CD4-positive, alpha-beta T cell treated with Interleukin-21 for 1 hour (primary cell): Measurements from ENCODE around the gene GPR176.

ENCODE experiments used
- DNase-seq: peaks from one replicate; pipeline ENCODE4 v3.0.0-alpha.2; 2020

Gene GPR176

DNA sequence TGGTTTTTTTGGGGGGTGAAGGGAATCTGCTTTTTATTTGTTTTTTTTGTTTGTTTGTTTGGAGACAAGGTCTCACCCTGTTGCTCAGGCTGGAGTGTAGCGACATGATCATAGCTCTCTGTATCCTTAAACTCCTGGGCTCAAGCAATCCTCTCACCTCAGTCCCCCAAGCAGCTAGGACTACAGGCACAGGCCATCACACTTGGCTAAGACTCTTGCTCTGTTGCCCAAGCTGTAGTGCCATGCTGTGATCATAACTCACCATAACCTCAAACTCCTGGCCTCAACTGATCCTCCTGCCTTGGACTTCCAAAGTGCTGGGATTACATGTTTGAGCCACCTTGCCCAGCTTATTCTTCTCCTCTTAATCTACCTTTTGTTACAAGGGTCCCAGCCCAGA lies 31.8 kb downstream of the GPR176 start:
- no peak for DNase-seq

DNA sequence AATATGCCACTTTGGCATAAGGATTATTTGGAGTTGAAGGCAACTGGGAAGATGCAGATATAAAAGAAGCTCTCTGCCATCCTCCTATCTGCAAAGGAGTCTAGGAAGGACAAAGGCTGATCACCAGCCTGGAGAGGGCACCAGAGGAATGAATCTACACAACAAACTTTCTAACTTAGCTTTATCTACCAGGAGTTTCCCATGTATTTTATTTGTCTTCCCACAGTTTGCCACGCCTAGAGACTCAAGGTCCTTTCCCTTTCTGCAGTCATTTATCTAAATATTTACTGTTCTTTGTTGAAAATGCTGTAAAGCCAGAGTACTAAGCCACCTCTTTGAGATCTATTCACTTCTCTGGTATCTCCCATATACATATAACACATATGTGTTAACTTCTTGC lies 32.2 kb downstream of the GPR176 start:
- DNase-seq: no peak

DNA sequence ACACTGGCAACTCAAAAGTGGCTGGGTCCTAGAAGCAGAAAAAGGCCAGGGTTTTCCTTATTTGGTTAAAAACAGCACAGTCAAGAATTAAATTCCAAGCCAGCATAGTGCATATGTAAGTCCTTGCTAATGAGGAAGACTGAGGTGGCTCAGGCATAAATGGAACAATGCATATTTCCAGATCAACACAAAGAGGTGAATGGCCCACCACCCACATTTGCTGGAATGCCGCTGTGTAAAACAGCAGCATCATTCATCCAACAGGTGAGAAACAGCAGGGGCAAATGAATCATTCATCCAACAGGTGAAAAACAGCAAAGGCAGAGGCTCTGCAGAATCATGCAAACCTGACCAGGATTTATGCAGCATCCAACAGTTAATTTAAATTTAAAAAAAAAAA lies 32.9 kb downstream of the GPR176 start:
- no peak for DNase-seq

DNA sequence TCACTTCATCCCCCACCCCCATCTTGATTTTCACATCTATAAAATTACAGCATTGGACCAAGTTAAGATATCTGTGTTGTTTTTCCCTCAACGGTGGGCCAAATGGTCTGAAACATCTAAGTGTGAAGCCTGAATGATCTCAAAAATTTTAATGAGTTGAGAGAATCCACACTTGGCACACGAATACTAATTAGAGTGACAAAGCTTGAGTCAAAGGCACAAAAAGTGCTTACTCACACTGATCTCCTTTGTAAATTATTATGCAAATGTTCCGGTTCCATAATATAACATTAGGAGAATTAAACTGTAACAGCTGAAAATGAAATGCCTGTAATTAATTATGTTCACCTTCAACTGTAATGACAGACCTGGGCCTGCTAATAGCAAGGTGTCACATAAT lies 33.6 kb downstream of the GPR176 start:
- DNase-seq: no peak

DNA sequence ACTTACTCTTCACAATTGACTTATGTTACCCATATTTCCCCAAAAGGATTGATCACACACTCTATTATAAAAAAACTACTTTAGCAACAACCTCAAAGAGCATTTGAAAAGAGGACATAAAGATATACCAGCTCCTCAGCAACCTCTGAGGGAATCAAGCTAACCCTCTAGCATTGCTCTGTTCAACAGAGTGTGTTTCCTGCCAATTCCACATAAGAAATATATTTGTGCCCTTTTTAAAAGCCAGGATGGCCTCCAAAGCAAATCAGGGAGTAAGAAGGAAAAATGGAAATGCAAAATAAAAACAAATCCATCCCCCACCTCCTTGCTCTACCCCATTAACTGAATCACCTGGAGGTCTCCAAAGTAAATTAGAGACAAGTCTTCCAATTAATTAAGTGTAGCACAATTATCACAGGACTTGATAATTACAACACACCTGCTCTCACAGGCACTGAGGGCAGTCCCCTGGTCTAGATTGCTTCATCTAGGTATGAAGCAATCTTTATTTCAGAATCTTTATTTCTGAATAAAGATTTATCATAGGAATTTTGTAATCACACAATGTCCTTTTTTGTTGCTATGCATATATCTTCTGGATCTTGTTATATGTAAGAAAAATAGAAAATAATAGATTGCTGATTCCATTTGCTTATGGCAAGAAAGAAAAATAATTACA lies 34.8 kb downstream of the GPR176 start:
- no peak for DNase-seq

- no peak for DNase-seq
Measured at GRCh38 chr15:39884351-39884750, 35.7 kb downstream of the GPR176 start.

DNA sequence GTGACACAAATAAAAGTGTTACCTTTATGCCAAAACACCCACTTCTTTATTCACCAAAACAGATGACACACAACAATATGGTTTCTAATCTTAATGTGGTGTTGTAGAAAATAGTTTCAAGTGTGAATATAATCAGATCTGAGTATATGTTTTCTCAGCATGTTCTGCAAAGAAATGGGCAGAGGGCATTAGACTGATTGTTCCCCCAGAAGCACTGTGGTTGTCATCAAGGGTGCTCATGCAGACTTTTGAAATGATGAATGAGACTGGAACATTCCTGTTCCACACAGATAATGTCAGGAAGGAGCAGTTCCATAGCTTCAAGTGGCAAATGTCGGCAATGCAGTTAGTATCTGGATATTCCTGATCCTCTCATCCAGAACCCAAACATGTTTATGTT lies 37.5 kb downstream of the GPR176 start:
- DNase-seq: no peak

DNA sequence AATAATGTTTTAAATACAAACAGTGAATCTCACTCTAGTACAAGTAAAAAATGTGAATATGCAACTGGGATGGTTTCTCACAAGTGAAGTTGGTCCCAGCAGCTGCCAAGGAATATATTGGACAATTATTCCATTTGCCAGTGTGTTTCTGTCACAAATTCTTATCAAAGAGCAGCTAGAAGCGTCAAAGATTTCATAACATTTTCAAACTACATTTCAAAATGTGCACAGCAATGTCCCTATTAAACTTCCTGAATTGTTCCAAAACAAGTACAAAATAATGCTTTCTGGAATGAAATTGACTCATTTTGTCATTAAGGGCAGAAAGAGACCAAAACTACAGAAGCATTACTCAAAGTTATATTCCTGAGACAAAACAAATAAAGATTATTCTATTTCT lies 38.3 kb downstream of the GPR176 start:
- no peak for DNase-seq

- DNase-seq: no peak
Measured at GRCh38 chr15:39880718-39881387, 39.2 kb downstream of the GPR176 start.

DNA sequence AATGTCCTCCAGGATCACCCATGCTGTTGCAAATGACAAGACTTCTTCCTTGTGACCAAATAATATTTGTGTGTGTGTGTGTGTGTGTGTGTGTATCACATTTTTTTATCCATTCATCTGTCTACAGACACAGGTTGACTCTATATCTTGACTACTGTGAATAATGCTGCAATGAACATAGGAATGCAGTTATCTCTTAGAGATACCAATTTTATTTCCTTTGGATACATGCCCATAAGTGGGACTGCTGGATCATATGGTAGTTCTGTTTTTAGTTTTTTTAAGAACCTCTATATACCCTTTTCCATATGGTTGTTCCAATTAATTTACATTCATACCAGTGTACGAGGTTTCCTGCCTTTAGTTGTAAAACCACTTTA lies 41.7 kb downstream of the GPR176 start:
- no peak for DNase-seq

DNA sequence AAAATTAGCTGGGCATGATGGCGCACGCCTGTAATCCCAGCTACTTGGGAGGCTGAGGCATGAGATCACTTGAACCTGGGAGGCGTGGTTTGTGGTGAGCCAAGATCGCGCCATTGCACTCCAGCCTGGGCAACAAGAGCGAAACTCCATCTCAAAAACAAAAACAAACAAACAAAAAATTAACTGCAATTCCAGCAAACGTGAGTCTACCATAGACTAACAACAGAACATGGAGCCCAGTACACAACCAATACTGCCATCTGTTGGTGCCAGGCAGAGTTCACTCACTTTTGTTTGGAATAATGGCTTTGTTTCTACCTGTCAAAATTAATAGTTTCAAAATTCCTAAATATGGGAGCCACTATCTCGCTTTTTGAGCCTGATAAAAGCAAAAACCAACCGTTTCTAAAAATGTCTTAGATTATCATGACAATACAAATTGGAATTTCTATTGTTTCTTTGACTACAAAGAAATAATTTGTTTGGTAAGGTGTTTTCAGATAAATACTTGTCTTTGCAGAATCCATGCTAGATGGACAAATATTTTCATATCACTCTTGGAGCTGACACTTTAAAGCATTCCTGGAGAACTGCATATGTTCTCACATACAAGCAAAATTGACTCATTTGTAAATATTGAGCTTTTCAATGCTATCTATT lies 45.0 kb downstream of the GPR176 start:
- DNase-seq: peak; percentile 35

- DNase-seq: no peak
Measured at GRCh38 chr15:39873978-39874377, 46.1 kb downstream of the GPR176 start.

- DNase-seq: no peak
Measured at GRCh38 chr15:39870537-39870936, 49.5 kb downstream of the GPR176 start.

DNA sequence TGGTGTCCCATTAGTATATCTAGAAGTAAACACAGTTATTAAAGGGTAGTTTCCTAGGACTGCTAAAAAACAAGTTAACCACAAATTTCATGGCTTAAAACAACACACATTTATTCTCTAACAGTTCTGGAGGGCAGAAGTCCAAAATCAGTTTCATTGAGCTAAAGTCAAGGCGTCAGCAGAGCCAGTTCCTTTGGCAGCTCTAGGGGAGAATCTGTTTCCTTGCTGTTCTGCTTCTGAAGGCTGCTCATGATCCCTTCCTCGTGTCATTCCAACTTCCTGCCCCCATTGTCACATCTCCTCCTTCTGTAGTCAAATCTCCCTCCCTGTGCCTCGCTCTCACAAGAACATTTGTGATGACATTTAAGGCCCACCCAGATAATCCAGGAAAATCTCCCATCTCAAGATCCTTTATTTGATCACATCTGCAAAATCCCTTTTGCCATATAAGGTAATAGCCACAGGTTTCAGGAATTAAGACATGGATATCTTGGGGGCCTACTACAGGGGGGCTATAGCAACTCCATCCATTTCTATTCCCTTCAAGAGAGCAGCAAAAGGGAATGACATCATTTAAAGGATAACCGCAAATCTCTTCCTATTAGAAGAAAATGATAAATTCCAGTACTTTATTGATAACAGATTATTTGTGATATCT lies 50.1 kb downstream of the GPR176 start:
- no peak for DNase-seq

DNA sequence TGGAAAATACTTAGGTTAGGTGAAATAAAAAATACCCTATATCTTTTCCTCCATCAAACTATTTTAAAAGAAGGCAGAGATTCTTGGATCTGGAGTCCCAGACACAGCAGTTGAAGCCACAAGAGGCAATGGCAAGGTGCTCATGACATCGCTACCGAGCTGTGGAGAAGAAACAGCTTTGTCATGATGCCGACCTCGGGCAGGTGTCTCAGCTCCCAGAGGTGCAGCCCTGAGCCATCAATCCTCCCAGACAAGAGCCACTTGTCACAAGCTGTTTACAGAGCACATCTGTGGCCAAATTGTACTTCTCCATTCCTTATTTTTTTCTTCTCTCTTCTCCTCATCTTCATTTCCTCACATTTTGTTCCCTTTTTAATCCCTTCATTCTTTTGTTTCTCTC lies 50.8 kb downstream of the GPR176 start:
- DNase-seq: no peak

DNA sequence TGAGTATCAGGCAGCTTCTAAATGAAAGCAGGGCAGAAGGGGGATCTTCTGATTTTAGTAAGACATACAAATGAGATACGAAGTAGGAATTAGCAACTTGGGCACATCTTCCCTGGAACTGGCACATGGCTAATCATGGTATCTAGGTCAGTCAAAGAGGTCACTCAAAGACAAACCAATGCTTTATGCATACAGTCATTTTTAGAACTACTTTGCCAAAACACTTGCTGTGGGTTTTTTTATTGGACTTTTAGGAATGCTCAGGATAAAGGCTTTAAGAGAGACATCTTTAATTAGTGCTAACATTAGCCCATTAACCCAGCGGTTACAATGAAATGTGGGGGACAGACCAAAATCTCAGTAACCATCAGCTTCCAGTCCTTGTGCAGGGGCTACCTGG lies 51.7 kb downstream of the GPR176 start:
- no peak for DNase-seq

GRCh38 chr15:39864116-39864515 lies 56.0 kb downstream of the GPR176 start:
- no peak for DNase-seq

DNA sequence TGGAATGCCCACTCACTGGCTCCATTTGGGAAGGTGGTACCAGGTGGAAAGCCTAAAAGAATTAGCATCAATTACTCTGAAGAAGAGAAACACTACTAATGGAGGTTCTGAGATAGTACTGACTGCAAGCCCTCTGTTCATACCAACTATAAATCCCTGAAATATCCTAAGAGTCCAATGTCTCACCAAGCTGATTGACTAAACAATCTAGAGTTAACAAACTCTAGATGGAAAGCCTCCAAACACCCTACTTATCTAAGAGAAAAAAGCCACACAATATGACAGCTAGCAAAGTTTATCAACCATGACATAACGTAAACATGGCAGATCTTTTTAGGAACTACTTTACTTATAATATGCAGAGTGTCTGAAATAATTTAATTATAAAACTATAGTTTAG lies 59.2 kb downstream of the GPR176 start:
- no peak for DNase-seq

DNA sequence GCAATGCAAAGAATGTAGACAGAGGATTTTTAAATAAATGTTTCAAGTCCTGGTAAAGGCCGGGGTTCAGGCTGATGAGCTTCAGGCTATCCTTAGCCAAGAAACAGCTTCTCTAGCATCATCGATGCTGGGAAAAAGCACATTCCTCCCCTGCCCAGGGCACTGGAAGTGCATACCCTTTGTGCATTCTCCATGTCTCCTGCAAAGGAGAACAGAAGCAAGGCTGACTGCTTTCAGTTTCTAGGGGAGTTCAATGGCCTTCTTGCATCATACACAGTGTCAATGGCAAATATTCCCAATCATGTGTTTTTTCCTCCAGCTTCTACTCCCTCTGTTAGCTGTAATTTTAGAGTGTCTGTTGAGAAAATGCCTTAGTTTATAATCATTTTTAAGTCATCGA lies 59.9 kb downstream of the GPR176 start:
- DNase-seq: no peak

DNA sequence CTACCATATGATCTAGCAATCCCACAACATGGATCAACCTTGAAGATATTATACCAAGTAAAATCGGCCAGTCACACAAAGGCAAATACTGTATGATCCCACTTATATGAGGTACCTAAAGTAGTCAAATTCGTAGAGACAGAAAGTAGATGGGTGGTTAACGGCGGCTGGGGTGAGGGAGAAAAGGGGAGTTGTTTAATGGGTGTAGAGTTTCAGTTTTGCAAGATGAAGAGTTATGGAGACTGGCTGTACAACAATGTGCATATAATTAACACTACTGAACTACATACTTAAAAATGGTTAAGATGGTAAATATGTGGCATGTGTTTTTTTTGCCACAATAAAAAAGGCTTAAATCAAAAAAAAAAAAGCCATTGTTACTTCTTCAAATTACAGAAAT lies 60.4 kb downstream of the GPR176 start:
- DNase-seq: no peak

- DNase-seq: no peak
Measured at GRCh38 chr15:39857132-39857531, 62.9 kb downstream of the GPR176 start.

DNA sequence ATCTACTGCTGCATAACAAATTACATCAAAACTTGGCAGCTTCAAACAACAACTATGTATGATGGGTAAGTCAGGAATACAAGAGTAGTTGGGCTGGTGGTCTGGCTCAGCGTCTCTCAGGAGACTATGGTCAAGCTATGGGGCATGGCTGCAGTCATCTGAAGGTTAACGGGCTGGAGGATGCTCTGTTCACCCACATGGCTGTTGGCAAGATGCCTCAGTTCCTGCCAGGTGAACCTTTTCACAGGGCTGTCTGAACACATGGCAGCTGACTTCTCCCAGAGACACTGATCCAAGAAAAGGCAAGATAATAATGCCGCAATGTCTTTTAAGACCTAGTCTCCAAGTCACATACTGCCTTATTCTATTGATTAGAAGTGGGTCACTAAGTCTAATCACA lies 63.7 kb downstream of the GPR176 start:
- DNase-seq: no peak

DNA sequence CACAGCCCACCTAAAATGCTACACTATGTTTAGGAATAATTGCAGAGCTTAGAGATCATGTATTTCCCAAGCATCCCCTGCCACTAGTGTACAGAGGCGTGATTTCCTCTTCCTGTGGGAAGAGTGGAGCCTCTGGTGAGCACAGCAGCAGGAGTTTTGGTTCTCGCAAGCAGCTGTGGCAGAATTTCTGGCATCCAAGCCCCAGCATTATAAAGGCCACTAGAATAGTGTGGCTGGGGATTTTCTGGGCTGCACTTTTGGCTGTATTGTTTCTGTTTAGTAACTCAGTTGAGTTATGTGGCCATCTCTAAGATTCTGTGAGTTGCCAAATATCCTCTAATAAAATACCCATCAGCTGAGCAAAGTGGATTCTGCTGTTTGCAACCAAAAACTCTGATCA lies 64.7 kb downstream of the GPR176 start:
- DNase-seq: no peak

DNA sequence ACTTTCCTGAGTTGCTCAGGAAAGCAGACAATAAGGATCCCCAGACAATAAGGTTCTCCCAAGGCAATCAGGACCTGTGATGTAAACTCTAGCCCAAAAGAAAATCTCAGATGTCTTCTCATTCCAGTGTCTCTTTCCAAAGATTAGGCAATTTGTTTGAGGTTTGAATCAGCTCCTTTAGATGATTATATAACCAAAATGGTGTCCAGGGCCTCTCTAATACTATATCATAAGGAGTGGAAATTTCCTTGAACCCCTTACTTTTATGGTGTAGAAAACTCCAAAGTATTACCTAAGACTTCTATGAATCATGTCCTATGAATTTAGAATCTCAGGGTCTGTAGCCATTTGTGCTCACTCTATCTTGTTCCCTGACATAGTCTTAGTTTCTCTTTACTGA lies 65.9 kb downstream of the GPR176 start:
- DNase-seq: no peak
